DMS153 treated with DMSO at 0.1 percent for 48 hours (cell line): ENCODE measurements around the gene RAB3A.

Experiments used
- DNase-seq: peaks from one replicate; lab custom pipeline; 2025; ENCODE audit not compliant: unreplicated experiment; lab: John Stamatoyannopoulos, UW

RAB3A gene

DNA sequence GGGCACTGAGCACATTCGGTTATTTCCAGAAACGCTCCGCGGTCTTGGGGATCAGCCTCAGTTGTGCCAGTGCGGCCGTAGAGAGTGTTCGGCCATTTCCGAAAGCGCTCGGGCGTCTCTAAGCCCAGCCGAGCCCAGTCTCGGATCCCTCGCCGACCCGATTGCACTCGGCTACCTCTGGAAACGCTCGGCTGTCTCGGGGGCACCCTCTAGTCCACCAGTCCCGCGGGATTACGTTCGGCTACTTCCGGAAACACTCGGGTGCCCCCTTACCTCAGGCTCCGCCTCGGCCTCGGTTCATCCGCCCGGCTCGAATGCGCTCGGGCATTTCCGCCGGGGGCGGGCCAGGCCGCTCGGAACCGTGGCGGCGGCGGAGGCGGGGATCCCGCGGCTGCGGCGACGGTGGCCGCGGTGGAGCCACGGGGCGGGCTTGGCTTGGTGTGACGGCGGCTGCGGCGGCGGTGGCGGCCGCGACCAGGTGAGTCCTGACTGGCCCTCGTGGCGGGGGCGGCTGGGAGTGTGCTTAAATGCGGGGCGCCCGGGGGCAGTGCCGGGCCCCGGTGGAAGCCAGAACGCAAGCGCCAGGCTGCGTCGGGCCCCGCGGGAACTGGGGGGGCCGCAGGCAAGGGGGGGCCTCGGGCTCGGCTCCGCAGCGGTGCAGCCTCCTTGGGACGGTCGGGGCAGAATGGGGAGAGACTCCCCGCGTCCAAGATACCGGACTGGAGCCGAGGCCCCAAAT, 50.9 kb downstream of the RAB3A start, which contains the start of gene PIK3R2:
Gene PIK3R2 (plus strand): TSS at position 347 of the 739 bp plus-strand sequence. CDS start 2,717 bp downstream, outside the sequence.
- peak; percentile 96 for DNase-seq

DNA sequence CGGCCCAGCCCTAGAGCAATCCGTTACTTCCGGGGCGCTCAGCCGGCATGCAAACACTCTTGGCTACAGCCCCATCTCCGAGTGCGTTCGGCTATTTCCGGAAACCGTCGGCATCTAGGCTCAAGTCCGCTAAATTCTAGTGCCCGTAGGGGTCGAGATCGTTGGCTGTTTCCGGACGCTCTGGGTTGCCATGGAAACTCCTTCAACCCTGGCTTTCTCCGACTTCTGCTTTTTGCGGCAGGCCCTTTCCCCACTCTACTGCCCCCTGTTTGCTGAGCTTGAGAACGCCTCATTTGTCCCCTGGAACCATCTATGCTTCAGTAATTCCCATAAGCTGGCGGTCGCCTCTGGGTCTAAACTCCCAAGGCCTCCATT, 51.4 kb downstream of the RAB3A start:
- DNase-seq = peak; percentile 90

DNA sequence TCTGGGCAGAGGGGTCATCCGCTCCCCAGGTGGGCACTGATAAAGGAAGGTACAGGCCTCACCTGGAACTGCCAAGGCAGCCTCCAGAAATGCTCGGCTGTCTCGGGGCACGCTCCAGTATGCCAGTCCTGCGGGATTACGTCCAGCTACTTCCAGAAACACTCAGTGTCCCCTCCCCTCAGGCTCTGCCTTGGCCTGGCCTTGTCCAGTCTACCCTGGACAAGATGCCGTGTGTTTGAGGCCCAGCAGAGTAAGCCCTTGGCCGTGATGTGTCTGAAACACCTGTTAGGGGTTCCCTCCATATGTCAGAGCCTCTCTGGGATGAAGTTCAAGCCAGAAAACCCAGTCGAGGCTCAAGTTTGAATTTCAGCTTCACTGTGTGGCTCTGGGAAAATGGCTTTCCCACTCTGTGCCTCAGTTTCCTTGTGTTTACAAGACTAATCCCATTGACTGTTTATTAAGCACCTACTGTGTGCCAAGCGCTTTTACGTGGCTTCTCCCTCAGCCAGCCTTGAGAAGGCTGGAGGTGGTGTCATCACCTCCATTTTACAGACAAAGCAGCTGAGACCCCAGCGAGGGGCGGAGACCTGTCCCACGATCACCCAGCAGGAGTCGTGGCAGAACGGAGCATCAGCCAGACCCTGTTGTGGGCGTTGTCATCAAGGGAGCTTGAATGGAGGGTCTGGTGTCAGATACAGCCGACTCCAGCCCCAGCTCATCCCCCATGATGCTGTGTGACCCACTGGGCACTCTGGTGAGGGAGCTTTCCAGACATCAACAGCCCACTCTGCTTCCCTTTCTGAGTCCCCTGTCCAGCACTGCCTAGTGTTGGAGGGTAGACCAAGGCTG, 52.8 kb downstream of the RAB3A start:
- no peak for DNase-seq

DNA sequence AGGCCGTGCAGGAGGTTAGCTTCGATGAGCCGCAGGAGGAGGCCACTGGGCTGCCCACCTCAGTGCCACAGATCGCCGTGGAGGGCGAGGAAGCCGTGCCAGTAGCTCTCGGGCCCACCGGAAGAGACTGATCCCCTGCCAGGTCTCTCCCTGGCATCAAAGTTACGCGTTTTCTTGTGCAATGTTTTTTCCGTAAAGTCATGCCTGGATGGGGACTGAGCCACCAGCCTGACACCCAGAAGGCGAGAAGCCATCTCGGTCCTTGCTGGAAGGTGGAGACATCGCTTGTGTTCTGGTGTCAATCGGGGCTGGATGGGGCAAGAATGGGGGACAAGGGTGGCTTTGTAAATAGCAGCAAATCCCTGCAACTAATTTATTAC, 54.3 kb downstream of the RAB3A start:
- DNase-seq = no peak

DNA sequence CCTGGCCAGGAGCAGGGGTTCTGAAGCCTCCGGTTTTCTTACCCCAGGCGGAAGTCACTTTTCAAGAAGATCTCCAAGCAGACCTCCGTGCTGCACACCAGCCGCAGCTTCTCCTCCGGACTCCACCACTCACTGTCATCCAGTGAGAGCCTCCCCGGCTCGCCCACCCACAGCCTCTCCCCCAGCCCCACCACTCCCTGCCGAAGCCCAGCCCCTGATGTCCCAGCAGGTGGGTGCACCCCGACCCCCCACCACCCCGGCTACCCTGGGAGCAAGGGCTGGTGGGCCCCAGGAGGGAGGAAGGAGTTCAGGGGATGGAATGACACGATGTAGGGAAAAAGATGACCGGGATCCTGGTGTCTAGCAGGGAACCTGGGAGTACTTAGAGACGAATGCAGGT, 56.4 kb downstream of the RAB3A start:
- DNase-seq = no peak
